Measurements from ENCODE around the gene DCLRE1B. TPM values are rescaled to one million over a fixed set of nuclear protein-coding genes. Genes with fewer than 3 reads are reported as not detected.

DCLRE1B gene
- total and polyA plus RNA-seq, 9 of the 15 experiments (the other 6 are each of a cell fraction or from before 2014, with no cell fraction given), result 10.6 to 28.8 (median 17.2) TPM

- TF ChIP-seq TSC22D4 (tag; IDR thresholded peaks at IDR 0.05) (no peak), SAFB2 (IDR thresholded peaks at IDR 0.05; ENCODE audit: borderline replicate concordance, low read depth, low read length, severe bottlenecking) (no peak), ZFX (CRISPR knock-in tag; IDR thresholded peaks at IDR 0.05) (no peak), TRIM24 (IDR thresholded peaks at IDR 0.05) (peak; percentile 98), EP300 (IDR thresholded peaks at IDR 0.05; ENCODE audit: low read length) (peak; percentile 99), PHTF2 (CRISPR knock-in tag; IDR thresholded peaks at IDR 0.05) (no peak), HNRNPL (IDR thresholded peaks at IDR 0.05; ENCODE audit: low read depth, low read length) (0 out of 2 replicates have a peak, but pooled peaks have one; percentile 20), POLR3A (IDR thresholded peaks at IDR 0.05; ENCODE audit: borderline replicate concordance, extremely low read depth, insufficient read depth, insufficient read length) (no peak), MIER1 (IDR thresholded peaks at IDR 0.05; ENCODE audit: low read depth) (0 out of 2 replicates have a peak, but pooled peaks have one; percentile 48), SIRT6 (IDR thresholded peaks at IDR 0.05; ENCODE audit: low read depth, low read length) (no peak), SAFB (IDR thresholded peaks at IDR 0.05; ENCODE audit: borderline replicate concordance, low read depth, low read length) (no peak), SETDB1 (IDR thresholded peaks at IDR 0.05; ENCODE audit: low read length) (no peak), E2F6 (IDR thresholded peaks at IDR 0.05; ENCODE audit: borderline replicate concordance in 1 of 2, extremely low read depth in 1 of 2, insufficient read depth in 1 of 2, insufficient read length in 1 of 2, low read depth in 1 of 2, low read length in 1 of 2, poor library complexity in 1 of 2, severe bottlenecking in 1 of 2) (peak; percentile 39 to 75), TFAP4 (CRISPR knock-in tag; IDR thresholded peaks at IDR 0.05; ENCODE audit: borderline replicate concordance) (peak; percentile 82), CTCF (IDR thresholded peaks at IDR 0.05 in 2 of 3, conservative IDR thresholded peaks at IDR 0.05 in 1 of 3; ENCODE audit: insufficient read depth in 2 of 3, low read depth in 1 of 3, low read length in 3 of 3) (peak; percentile 23 to 36 (median 26); a peak in 4 of 6 replicates), ZFP36 (IDR thresholded peaks at IDR 0.05; ENCODE audit: low read depth, low read length, partially characterized antibody) (peak; percentile 21), STAT6 (CRISPR knock-in tag; IDR thresholded peaks at IDR 0.05) (no peak), NCOA1 (IDR thresholded peaks at IDR 0.05; ENCODE audit: low read depth) (peak; percentile 92), LEF1 (IDR thresholded peaks at IDR 0.05) (peak; percentile 99), HEY1 (CRISPR knock-in tag; IDR thresholded peaks at IDR 0.05; ENCODE audit: borderline replicate concordance) (no peak), RAD51 (IDR thresholded peaks at IDR 0.05; ENCODE audit: borderline replicate concordance, low read depth) (peak; percentile 45; the same call in 1 of the 2 replicates)
Measured at GRCh38 chr1:113913887-113914664, 8.9 kb downstream of the DCLRE1B start (continued).

Measured in K562 (cell line).